Esophagus squamous epithelium (tissue), 5 donors: Measurements from ENCODE around the gene CXXC5. TPM values are rescaled to one million over a fixed set of nuclear protein-coding genes. Genes with fewer than 3 reads are reported as not detected.

Experiments
- DNase-seq: peaks from one replicate; lab custom pipeline; 2025; lab: John Stamatoyannopoulos, UW
- H3K27ac ChIP-seq, 4 donors: fragments of 200-600 bp; sonication (generic); one replicate each; pipeline ENCODE4 v1.5.1; 2016 to 2019; ENCODE audit warnings: mild to moderate bottlenecking in 1 of 4
- H3K27me3 ChIP-seq, 4 donors: fragments of 200-600 bp; sonication (generic); 1 replicate in 3 of 4; 2 replicates in 1 of 4; pipeline versions ENCODE4 v1.5.1 to v1.6.0; 2017 to 2021; ENCODE audit warnings: antibody characterized with exemption in 1 of 4
- H3K36me3 ChIP-seq, 3 donors: fragments of 200-600 bp; sonication (generic); one replicate each; pipeline ENCODE4 v1.5.1; 2016 to 2019
- H3K4me1 ChIP-seq, 3 donors: fragments of 200-600 bp; sonication (generic); one replicate each; pipeline ENCODE4 v1.5.1; 2017 to 2019
- H3K4me3 ChIP-seq, 4 donors: fragments of 200-600 bp; sonication (generic); 1 replicate in 3 of 4; 2 replicates in 1 of 4; pipeline ENCODE4 v1.5.1; 2016 to 2019; ENCODE audit warnings: mild to moderate bottlenecking in 2 of 4, moderate library complexity in 1 of 4
- H3K9me3 ChIP-seq, 3 donors: fragments of 200-600 bp; sonication (generic); one replicate each; pipeline ENCODE4 v1.5.1; 2016 to 2019
- POLR2A ChIP-seq, 4 donors: fragments of 450-650 bp; IDR thresholded peaks; one replicate each; pipeline ENCODE4 v1.6.1; 2017; ENCODE audit warnings: antibody characterized with exemption in 4 of 4, mild to moderate bottlenecking in 4 of 4, moderate library complexity in 3 of 4
- WGBS, 2 donors: methylation state at CpG; one replicate each; pipeline ENCODE4 v1.1.5; 2018; 5-methylcytosine and 5-hydroxymethylcytosine counted together
- intact Hi-C: fragments of 100-400 bp; cut with DNase I; formaldehyde crosslinking; loops from one replicate; pipeline ENCODE4 v1.15.0; 2022
- total RNA-seq, 4 donors: library from RNA; depleted of rRNA; stranded (reverse); fragments of >200 nt; gene quantifications; one replicate each; pipeline ENCODE4 v1.1.0, GENCODE V29; 2016
- TF ChIP-seq, protein P1 (sequence below), 6 experiments: fragments of 450-650 bp in 4 of 6; fragments of 200-600 bp in 2 of 6; sonication (generic) in 2 of 6; IDR thresholded peaks; one replicate each; pipeline ENCODE4 v1.5.1; 2016 to 2019; ENCODE audit warnings: antibody characterized with exemption in 6 of 6, mild to moderate bottlenecking in 4 of 6, moderate library complexity in 4 of 6
- donor health status: DM: yes; HTN: yes; CAD: no.

CXXC5 gene
- total RNA-seq, 4 donors from 2014 or later: 13.9 to 40.4 (median 22.9) TPM

- Histone ChIP-seq H3K4me3 (no peak overlapping the region), H3K27ac (peak overlapping the region; percentile 75 to 91 (median 84)), H3K36me3 (peaks cover 0 to 12% (median 0%) of the 10 kb centered on the region in 3 donors), H3K4me1 (peaks cover 35 to 74% (median 41%) of the 10 kb centered on the region in 3 donors), H3K9me3 (no peaks in the 10 kb centered on the region), H3K27me3 (no peaks in the 10 kb centered on the region)
- intact Hi-C loops: no loop called here
- TF ChIP-seq POLR2A (IDR thresholded peaks at IDR 0.05): no peak
- TF ChIP-seq, protein P1, sequence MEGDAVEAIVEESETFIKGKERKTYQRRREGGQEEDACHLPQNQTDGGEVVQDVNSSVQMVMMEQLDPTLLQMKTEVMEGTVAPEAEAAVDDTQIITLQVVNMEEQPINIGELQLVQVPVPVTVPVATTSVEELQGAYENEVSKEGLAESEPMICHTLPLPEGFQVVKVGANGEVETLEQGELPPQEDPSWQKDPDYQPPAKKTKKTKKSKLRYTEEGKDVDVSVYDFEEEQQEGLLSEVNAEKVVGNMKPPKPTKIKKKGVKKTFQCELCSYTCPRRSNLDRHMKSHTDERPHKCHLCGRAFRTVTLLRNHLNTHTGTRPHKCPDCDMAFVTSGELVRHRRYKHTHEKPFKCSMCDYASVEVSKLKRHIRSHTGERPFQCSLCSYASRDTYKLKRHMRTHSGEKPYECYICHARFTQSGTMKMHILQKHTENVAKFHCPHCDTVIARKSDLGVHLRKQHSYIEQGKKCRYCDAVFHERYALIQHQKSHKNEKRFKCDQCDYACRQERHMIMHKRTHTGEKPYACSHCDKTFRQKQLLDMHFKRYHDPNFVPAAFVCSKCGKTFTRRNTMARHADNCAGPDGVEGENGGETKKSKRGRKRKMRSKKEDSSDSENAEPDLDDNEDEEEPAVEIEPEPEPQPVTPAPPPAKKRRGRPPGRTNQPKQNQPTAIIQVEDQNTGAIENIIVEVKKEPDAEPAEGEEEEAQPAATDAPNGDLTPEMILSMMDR (IDR thresholded peaks at IDR 0.05): no peak
- DNase-seq: no peak
- WGBS, 2 donors: 30 to 45% methylated on average over 2 of the region's 2 CpGs
Observed at GRCh38 chr5:139636207-139636792, 11.8 kb upstream of the CXXC5 start.

DNA sequence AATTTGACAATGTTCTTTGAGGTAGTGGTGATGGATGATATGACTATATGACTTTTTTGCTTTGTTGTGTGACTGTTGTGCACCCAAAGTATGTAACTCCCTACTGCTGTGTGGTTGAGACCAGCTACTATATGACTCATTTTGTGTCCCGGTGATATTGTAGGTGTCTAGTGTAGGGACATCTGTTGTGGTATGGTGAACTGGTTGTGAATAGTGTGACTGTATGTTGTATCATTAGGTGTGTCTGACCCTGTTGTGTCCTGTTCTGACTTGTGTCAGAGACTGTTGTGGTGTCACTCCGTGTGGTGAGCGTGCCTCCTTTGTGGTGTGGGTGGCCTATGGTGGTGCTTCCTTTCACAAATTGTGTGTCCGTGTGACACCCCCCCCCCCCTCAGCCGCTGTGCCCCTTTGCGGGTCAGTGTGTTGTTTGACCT, 11.2 kb upstream of the CXXC5 start:
- WGBS, 2 donors: 2 to 8% methylated on average over 2 to 6 of the region's 6 CpGs
- Histone ChIP-seq H3K9me3 (no peaks in the 10 kb centered on the region), H3K27me3 (no peaks in the 10 kb centered on the region), H3K27ac (peak overlapping the region; percentile 75 to 91 (median 84)), H3K4me3 (peak overlapping the region; percentile 26 to 76 (median 50)), H3K4me1 (peaks cover 35 to 75% (median 41%) of the 10 kb centered on the region in 3 donors), H3K36me3 (peaks cover 0 to 8% (median 0%) of the 10 kb centered on the region in 3 donors)
- TF ChIP-seq, protein P1 (IDR thresholded peaks at IDR 0.05): no peak
- no peak for TF ChIP-seq POLR2A (IDR thresholded peaks at IDR 0.05)
- DNase-seq: no peak
- intact Hi-C loops: no loop called here

DNA sequence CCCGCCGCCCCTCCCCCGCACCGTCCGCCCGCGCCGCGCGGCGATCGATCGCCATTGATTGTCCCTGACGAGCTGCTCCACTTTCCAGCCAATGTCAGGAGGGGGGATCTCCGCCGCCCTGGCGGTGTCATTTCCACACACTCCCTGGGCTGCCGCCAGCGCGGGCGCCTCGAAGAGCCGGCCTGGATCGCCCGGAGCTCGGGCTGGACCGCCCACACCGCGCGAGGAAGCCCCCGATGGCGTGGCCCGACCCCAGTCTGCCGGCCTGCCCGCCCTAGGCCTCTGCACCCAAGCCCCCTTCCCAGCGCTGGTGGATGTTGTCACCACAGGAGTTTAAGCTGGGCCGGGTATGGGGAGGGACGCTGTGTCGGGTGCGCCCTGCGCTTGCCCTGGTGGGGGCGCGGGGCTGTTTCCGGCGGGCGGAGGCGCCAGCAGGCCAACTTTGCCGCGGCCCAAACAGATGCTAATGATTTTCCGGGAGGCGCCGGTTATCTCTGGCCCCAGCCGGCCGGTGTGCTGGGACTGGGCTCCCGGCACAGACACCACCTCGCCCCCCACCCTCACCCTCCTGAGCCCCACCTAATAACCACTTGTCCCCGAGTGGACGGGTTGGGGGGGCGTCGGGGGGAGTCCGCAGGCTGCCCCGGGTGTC, 10.6 kb upstream of the CXXC5 start:
- intact Hi-C loops: no loop called here
- peak overlapping the region; percentile 75 to 91 (median 84) for H3K27ac ChIP-seq
- H3K27me3 ChIP-seq: no peaks in the 10 kb centered on the region
- peaks cover 36 to 80% (median 41%) of the 10 kb centered on the region in 3 donors for H3K4me1 ChIP-seq
- DNase-seq: no peak
- peak in 1 of 4 donors; percentile 45 for TF ChIP-seq POLR2A (IDR thresholded peaks at IDR 0.05)
- TF ChIP-seq, protein P1 (IDR thresholded peaks at IDR 0.05): peak in 3 of 6 experiments; percentile 26 to 45 (median 39)
- H3K4me3 ChIP-seq: peak overlapping the region; percentile 26 to 76 (median 50)
- peaks cover 0 to 2% (median 0%) of the 10 kb centered on the region in 3 donors for H3K36me3 ChIP-seq
- 4% methylated on average over 5 of the region's 62 CpGs; no CpG with 5 or more reads in 1 of the 2 donors for WGBS, 2 donors
- H3K9me3 ChIP-seq: no peaks in the 10 kb centered on the region

GRCh38 chr5:139638090-139638735, 9.9 kb upstream of the CXXC5 start:
- 10 to 17% methylated on average over 1 to 9 of the region's 23 CpGs for WGBS, 2 donors
- peak overlapping the region; percentile 75 to 91 (median 84) for H3K27ac ChIP-seq
- H3K27me3 ChIP-seq: no peaks in the 10 kb centered on the region
- no peak for DNase-seq
- intact Hi-C loops: no loop called here
- H3K9me3 ChIP-seq: no peaks in the 10 kb centered on the region
- peak overlapping the region; percentile 26 to 76 (median 50) for H3K4me3 ChIP-seq
- no peaks in the 10 kb centered on the region for H3K36me3 ChIP-seq
- TF ChIP-seq, protein P1 (IDR thresholded peaks at IDR 0.05): no peak
- peak in 1 of 4 donors; percentile 54 for TF ChIP-seq POLR2A (IDR thresholded peaks at IDR 0.05)
- H3K4me1 ChIP-seq: peaks cover 42 to 83% (median 47%) of the 10 kb centered on the region in 3 donors
